Stimulated activated naive CD8-positive, alpha-beta T cell treated with anti-CD3 and anti-CD28 coated beads, Interleukin-15, amount 100 ng/mL, for 72 hours (primary cell): ENCODE data around the gene TBC1D12.

Source experiments
- ATAC-seq: fragments of 150-1000 bp; cut with Tn5 transposase; 2 replicates; pipeline ENCODE4 v1.10.0; 2021; ENCODE audit warnings: mild to moderate bottlenecking, moderate library complexity
- DNase-seq, 2 donors: peaks; one replicate each; pipeline ENCODE4 v3.0.0; 2021 to 2022
- H3K27ac Mint-ChIP-seq, 2 donors: one replicate each; pipeline ENCODE4 v1.8.0; 2022; ENCODE audit warnings: mild to moderate bottlenecking in 2 of 2, mixed read lengths in 2 of 2, moderate library complexity in 2 of 2
- H3K27me3 Mint-ChIP-seq: one replicate; pipeline ENCODE4 v1.8.0; 2022; ENCODE audit warnings: mixed read lengths
- H3K4me1 Mint-ChIP-seq: one replicate; pipeline ENCODE4 v1.8.0; 2022; ENCODE audit warnings: mild to moderate bottlenecking, mixed read lengths
- H3K4me3 Mint-ChIP-seq, 2 donors: one replicate each; pipeline ENCODE4 v1.8.0; 2022; ENCODE audit warnings: mild to moderate bottlenecking in 2 of 2, mixed read lengths in 2 of 2, moderate library complexity in 1 of 2
- H3K9me3 Mint-ChIP-seq, 2 donors: one replicate each; pipeline ENCODE4 v1.8.0; 2022; ENCODE audit warnings: mixed read lengths in 2 of 2

The TBC1D12 gene

GRCh38 chr10:94462130-94462529 lies 59.8 kb downstream of the TBC1D12 start:
- H3K27me3 Mint-ChIP-seq, result peaks cover 9% of the 10 kb centered on the region
- peaks cover 5 to 12% of the 10 kb centered on the region in 2 donors for H3K9me3 Mint-ChIP-seq
- H3K4me3 Mint-ChIP-seq, result no peak overlapping the region
- no peaks in the 10 kb centered on the region for H3K4me1 Mint-ChIP-seq
- no peak for ATAC-seq
- DNase-seq, result no peak
- H3K27ac Mint-ChIP-seq, result no peak overlapping the region

GRCh38 chr10:94465684-94466083 lies 63.3 kb downstream of the TBC1D12 start:
- Mint-ChIP-seq H3K27ac (no peak overlapping the region), H3K27me3 (peaks cover 9% of the 10 kb centered on the region), H3K4me1 (no peaks in the 10 kb centered on the region), H3K9me3 (peaks cover 0 to 4% of the 10 kb centered on the region in 2 donors), H3K4me3 (no peak overlapping the region)
- no peak for ATAC-seq
- DNase-seq, result no peak

DNA sequence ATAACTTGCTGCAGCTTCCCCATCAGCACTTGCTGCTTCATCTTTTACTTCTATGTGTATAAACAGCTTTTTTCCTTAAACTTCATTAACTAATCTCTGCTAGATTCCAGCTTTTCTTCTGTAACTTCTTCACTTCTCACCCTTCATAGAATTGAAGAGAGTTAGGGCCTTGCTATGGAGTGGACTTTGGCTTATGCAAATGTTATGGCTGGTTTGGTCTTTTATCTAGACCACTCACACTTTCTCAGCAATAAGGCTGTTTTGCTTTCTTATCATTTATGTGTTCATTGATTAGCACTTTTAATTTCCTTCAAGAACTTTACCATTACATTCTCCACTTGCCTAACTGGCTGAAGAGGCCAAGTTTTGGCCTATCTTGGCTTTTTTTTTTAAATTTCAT lies 79.1 kb downstream of the TBC1D12 start:
- H3K9me3 Mint-ChIP-seq, result peaks cover 7 to 8% of the 10 kb centered on the region in 2 donors
- DNase-seq, result no peak
- ATAC-seq, result no peak
- H3K27me3 Mint-ChIP-seq, result peaks cover 33% of the 10 kb centered on the region
- H3K4me3 Mint-ChIP-seq, result no peak overlapping the region
- H3K27ac Mint-ChIP-seq, result no peak overlapping the region
- no peaks in the 10 kb centered on the region for H3K4me1 Mint-ChIP-seq

DNA sequence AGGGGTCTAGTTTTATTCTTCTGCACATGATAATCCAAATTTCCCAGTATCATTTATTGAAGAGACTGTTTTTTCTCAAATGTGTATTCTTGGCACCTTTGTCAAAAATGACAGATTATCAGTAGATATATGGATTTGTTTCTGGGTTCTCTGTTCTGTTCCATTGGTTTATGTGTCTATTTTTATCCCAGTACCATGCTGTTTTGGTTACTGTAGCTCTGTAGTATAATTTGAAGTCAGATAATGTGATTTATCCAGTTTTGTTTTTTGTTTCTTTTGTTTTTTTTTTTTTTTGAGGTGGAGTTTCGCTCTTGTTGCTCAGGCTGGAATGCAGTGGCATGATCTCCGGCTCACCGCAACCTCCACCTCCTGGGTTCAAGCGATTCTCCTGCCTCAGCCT lies 81.6 kb downstream of the TBC1D12 start:
- no peaks in the 10 kb centered on the region for H3K4me1 Mint-ChIP-seq
- H3K27ac Mint-ChIP-seq, result no peak overlapping the region
- H3K4me3 Mint-ChIP-seq, result no peak overlapping the region
- no peak for DNase-seq
- H3K9me3 Mint-ChIP-seq, result peaks cover 8 to 11% of the 10 kb centered on the region in 2 donors
- no peak for ATAC-seq
- peaks cover 30% of the 10 kb centered on the region for H3K27me3 Mint-ChIP-seq

GRCh38 chr10:94485094-94485493 lies 82.8 kb downstream of the TBC1D12 start:
- Mint-ChIP-seq H3K27me3 (peaks cover 30% of the 10 kb centered on the region), H3K27ac (no peak overlapping the region), H3K9me3 (peaks cover 8 to 11% of the 10 kb centered on the region in 2 donors), H3K4me3 (no peak overlapping the region), H3K4me1 (no peaks in the 10 kb centered on the region)
- DNase-seq, result no peak
- ATAC-seq, result no peak

DNA sequence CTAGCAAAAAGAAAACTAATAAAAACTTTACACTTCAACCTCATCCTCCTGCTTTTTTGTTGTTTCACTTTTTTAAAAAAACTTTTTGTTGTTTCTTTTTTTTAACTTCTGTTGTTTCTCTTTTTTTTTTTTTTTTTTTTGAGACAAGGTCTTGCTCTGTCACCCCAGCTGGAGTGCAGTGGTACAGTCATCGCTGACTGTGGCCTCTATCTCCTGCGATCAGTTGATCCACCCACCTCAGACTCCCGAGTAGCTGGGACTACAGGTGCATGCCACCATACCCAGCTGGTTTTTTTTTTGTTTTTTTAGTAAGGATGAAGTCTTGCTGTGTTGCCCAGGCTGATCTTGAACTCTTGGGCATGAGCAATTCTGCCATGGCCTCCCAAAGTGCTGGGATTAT lies 85.2 kb downstream of the TBC1D12 start:
- H3K27me3 Mint-ChIP-seq, result peaks cover 20% of the 10 kb centered on the region
- H3K9me3 Mint-ChIP-seq, result peaks cover 8 to 11% of the 10 kb centered on the region in 2 donors
- ATAC-seq, result no peak
- H3K27ac Mint-ChIP-seq, result no peak overlapping the region
- no peak overlapping the region for H3K4me3 Mint-ChIP-seq
- H3K4me1 Mint-ChIP-seq, result no peaks in the 10 kb centered on the region
- no peak for DNase-seq

DNA sequence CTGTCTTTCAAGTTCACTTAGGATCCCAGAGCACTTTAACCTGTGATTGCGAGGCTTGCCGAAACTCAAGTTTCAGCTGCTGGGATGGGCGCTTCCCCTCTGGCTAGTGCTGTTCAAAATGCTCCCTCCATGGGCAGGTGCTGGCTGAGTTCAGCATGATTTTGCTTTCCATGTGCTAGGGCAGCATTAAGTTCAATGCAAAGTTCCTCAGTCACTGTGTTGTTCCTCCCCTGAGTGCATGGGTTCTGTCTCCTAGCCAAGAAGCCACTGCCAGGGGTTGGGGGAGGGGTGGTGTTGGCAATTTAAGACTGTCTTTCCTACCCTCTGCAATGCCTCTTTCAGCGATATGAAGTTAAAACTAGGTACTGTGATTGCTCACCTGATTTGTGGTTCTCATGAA lies 86.8 kb downstream of the TBC1D12 start:
- DNase-seq, result no peak
- H3K4me3 Mint-ChIP-seq, result no peak overlapping the region
- ATAC-seq, result no peak
- H3K27ac Mint-ChIP-seq, result no peak overlapping the region
- H3K9me3 Mint-ChIP-seq, result peaks cover under 1 to 5% of the 10 kb centered on the region in 2 donors
- no peaks in the 10 kb centered on the region for H3K4me1 Mint-ChIP-seq
- peaks cover 15% of the 10 kb centered on the region for H3K27me3 Mint-ChIP-seq

- ATAC-seq (no peak), DNase-seq (no peak)
- H3K4me3 Mint-ChIP-seq, result no peak overlapping the region
- H3K27me3 Mint-ChIP-seq, result peaks cover 15% of the 10 kb centered on the region
- H3K27ac Mint-ChIP-seq, result no peak overlapping the region
- H3K4me1 Mint-ChIP-seq, result no peaks in the 10 kb centered on the region
- peaks cover 0 to 4% of the 10 kb centered on the region in 2 donors for H3K9me3 Mint-ChIP-seq
Observed at GRCh38 chr10:94489976-94490788, 87.8 kb downstream of the TBC1D12 start.

- ATAC-seq (no peak), DNase-seq (no peak)
- Mint-ChIP-seq H3K4me1 (no peaks in the 10 kb centered on the region), H3K9me3 (peaks cover 0 to 4% of the 10 kb centered on the region in 2 donors), H3K27ac (no peak overlapping the region), H3K27me3 (peaks cover 11% of the 10 kb centered on the region), H3K4me3 (no peak overlapping the region)
Observed at GRCh38 chr10:94490789-94491039, 88.4 kb downstream of the TBC1D12 start.

GRCh38 chr10:94493463-94493862 lies 91.1 kb downstream of the TBC1D12 start:
- no peak overlapping the region for H3K27ac Mint-ChIP-seq
- no peak for DNase-seq

GRCh38 chr10:94496010-94496409 lies 93.7 kb downstream of the TBC1D12 start:
- ATAC-seq (no peak), DNase-seq (no peak)
- Mint-ChIP-seq H3K27me3 (no peaks in the 10 kb centered on the region), H3K4me1 (no peaks in the 10 kb centered on the region), H3K27ac (no peak overlapping the region), H3K9me3 (no peaks in the 10 kb centered on the region), H3K4me3 (no peak overlapping the region)

More at GRCh38 chr10:94493463-94493862, 91.1 kb downstream of the TBC1D12 start:
- H3K9me3 Mint-ChIP-seq, result no peaks in the 10 kb centered on the region
- no peak for ATAC-seq
- H3K4me1 Mint-ChIP-seq, result no peaks in the 10 kb centered on the region
- no peak overlapping the region for H3K4me3 Mint-ChIP-seq
- no peaks in the 10 kb centered on the region for H3K27me3 Mint-ChIP-seq

DNA sequence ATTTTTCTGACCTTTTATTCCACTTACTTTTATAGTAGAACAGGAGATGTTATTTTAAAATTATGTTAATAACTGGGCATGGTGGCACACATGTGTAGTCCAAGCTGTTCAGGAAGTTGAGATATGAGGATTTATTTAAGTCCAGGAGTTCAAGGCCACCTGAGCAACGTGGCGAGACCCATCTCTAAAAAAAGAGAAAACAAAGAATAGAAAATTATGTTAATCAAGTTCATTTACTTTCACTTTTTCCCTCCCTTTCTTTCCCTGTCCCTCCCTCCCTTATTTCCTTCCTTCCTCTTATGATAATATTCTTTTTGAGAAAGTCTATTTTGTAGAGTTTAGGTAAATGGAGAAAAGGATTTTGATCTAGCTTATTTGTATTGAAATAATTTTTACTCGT lies 94.3 kb downstream of the TBC1D12 start:
- Mint-ChIP-seq H3K4me1 (no peaks in the 10 kb centered on the region), H3K9me3 (no peaks in the 10 kb centered on the region), H3K27ac (no peak overlapping the region), H3K27me3 (no peaks in the 10 kb centered on the region), H3K4me3 (no peak overlapping the region)
- ATAC-seq (no peak), DNase-seq (no peak)

GRCh38 chr10:94500063-94500462 lies 97.7 kb downstream of the TBC1D12 start:
- Mint-ChIP-seq H3K27me3 (no peaks in the 10 kb centered on the region), H3K27ac (no peak overlapping the region), H3K4me3 (no peak overlapping the region), H3K9me3 (no peaks in the 10 kb centered on the region), H3K4me1 (no peaks in the 10 kb centered on the region)
- DNase-seq, result no peak
- no peak for ATAC-seq

GRCh38 chr10:94521276-94522250 lies 119.2 kb downstream of the TBC1D12 start:
- no peaks in the 10 kb centered on the region for H3K4me1 Mint-ChIP-seq
- H3K4me3 Mint-ChIP-seq, result no peak overlapping the region
- DNase-seq (no peak), ATAC-seq (no peak)
- no peaks in the 10 kb centered on the region for H3K9me3 Mint-ChIP-seq
- H3K27ac Mint-ChIP-seq, result no peak overlapping the region
- peaks cover 9% of the 10 kb centered on the region for H3K27me3 Mint-ChIP-seq

DNA sequence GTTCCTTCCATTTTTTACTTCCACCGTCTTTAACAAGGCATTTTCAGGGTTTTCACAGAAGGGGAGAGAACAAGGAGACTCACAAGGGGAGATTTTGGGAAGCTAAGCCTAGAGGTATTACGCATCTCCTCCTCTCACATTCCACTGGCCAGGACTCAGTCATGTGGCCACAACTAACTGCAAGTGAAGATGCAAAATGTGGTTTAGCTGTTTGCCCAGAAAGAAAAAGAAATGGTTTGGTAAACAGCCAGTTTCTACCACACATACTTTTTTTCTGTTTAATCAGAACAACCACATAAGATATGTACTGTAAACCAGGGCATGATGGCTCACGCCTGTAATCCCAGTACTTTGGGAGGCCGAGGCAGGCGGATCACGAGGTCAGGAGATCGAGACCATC lies 121.8 kb downstream of the TBC1D12 start:
- H3K4me1 Mint-ChIP-seq, result no peaks in the 10 kb centered on the region
- H3K27me3 Mint-ChIP-seq, result peaks cover 26% of the 10 kb centered on the region
- DNase-seq, result no peak
- no peak overlapping the region for H3K27ac Mint-ChIP-seq
- no peak for ATAC-seq
- H3K9me3 Mint-ChIP-seq, result no peaks in the 10 kb centered on the region
- H3K4me3 Mint-ChIP-seq, result no peak overlapping the region

DNA sequence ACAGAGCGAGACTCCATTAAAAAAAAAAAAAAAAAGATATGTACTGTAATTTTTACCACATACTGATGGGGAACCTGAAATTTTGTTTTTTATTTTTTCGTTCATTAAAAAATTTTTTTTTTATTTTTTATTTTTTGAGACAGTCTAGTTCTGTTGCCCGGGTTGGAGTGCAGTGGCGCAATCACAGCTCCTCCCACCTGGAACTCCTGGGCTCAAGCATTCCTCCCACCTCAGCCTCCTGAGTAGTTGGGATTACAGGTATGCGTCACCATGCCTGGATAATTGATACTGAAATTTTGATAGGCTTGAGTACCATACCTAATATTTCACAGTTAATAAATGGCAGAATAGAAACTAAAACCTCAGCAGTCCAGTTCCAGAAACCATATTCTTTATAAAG lies 122.4 kb downstream of the TBC1D12 start:
- ATAC-seq (no peak), DNase-seq (no peak)
- Mint-ChIP-seq H3K27me3 (peaks cover 25% of the 10 kb centered on the region), H3K9me3 (no peaks in the 10 kb centered on the region), H3K27ac (no peak overlapping the region), H3K4me1 (no peaks in the 10 kb centered on the region), H3K4me3 (no peak overlapping the region)
